Upper lobe of left lung (tissue), 6 donors: ENCODE measurements around the gene SRP68. TPM values are rescaled to one million over a fixed set of nuclear protein-coding genes. Genes with fewer than 3 reads are reported as not detected.
A peak's percentile ranks its signal among the peaks of the same experiment; 100 is the strongest.

Source experiments
- ATAC-seq, 2 donors: fragments of 200-7000 bp; cut with Tn5 transposase; one replicate each; pipeline ENCODE4 v1.9.1; 2022; ENCODE audit warnings: mild to moderate bottlenecking in 2 of 2, moderate library complexity in 2 of 2; ENCODE audit not compliant: low FRiP score in 2 of 2
- DNase-seq, 2 donors: peaks; one replicate each; pipeline ENCODE4 v3.0.0-alpha.2; 2019 to 2020
- H3K27ac ChIP-seq, 4 donors: fragments of 200-600 bp; sonication (generic); one replicate each; pipeline ENCODE4 v1.5.1; 2016 to 2019
- H3K27me3 ChIP-seq, 4 donors: fragments of 200-600 bp; sonication (generic); one replicate each; pipeline ENCODE4 v1.5.1; 2017 to 2019
- H3K36me3 ChIP-seq, 4 donors: fragments of 200-600 bp; sonication (generic); one replicate each; pipeline ENCODE4 v1.5.1; 2016 to 2019
- H3K4me1 ChIP-seq, 4 donors: fragments of 200-600 bp; sonication (generic); one replicate each; pipeline ENCODE4 v1.5.1; 2018 to 2019
- H3K4me3 ChIP-seq, 4 donors: fragments of 200-600 bp; sonication (generic); one replicate each; pipeline ENCODE4 v1.5.1; 2017 to 2019; ENCODE audit warnings: mild to moderate bottlenecking in 2 of 4, moderate library complexity in 1 of 4
- H3K9me3 ChIP-seq, 4 donors: fragments of 200-600 bp; sonication (generic); one replicate each; pipeline ENCODE4 v1.5.1; 2018 to 2019
- EP300 ChIP-seq, 4 donors: sonication (generic); formaldehyde crosslinking; IDR thresholded peaks; one replicate each; pipeline ENCODE4 v1.5.1; 2017; ENCODE audit warnings: antibody characterized with exemption in 4 of 4, control low read depth in 2 of 4
- POLR2A ChIP-seq, 4 donors: fragments of 450-650 bp; IDR thresholded peaks; one replicate each; pipeline ENCODE4 v1.5.1; 2016 to 2017; ENCODE audit warnings: antibody characterized with exemption in 4 of 4, mild to moderate bottlenecking in 2 of 4
- POLR2AphosphoS5 ChIP-seq, 2 donors: sonication (generic); formaldehyde crosslinking; IDR thresholded peaks; one replicate each; pipeline ENCODE4 v1.5.1; 2017; ENCODE audit warnings: antibody characterized with exemption in 2 of 2
- WGBS, 2 donors: methylation state at CpG; one replicate each; pipeline ENCODE4 v1.1.5; 2017 to 2018; 5-methylcytosine and 5-hydroxymethylcytosine counted together
- total RNA-seq, 6 donors: library from RNA; depleted of rRNA in 4 of 6; stranded (reverse); fragments of >200 nt in 4 of 6; gene quantifications; one replicate each; pipeline versions ENCODE4 v1.1.0 to v1.2.1, GENCODE V29; 2016 to 2021
- TF ChIP-seq, protein P1 (sequence below), 6 experiments: fragments of 450-650 bp in 4 of 6; fragments of 200-600 bp in 2 of 6; sonication (generic) in 2 of 6; IDR thresholded peaks; one replicate each; pipeline ENCODE4 v1.5.1; 2016 to 2019; ENCODE audit warnings: antibody characterized with exemption in 6 of 6
- donor health status: DM: no; HTN: no; CAD: no; lungs with moderate emphysema.
- donor health status: DM: no; HTN: yes; CAD: no; lungs with severe emphysema.

Gene SRP68
- total RNA-seq, 6 donors from 2014 or later: 41.8 to 68.2 (median 56.1) TPM

GRCh38 chr17:76076765-76077583 is 4.7 kb upstream of the SRP68 start:
- 5 to 11% methylated on average over 29 to 36 of the region's 82 CpGs for WGBS, 2 donors
- ATAC-seq (no peak), DNase-seq (peak in 1 of 2 donors; percentile 85)
- Histone ChIP-seq H3K27ac (no peak overlapping the region), H3K4me1 (peaks cover 39 to 50% (median 49%) of the 10 kb centered on the region in 4 donors), H3K4me3 (peak overlapping the region in 1 of 4 donors; percentile 8), H3K27me3 (peaks cover 0 to 56% (median 40%) of the 10 kb centered on the region in 4 donors), H3K9me3 (no peaks in the 10 kb centered on the region), H3K36me3 (no peaks in the 10 kb centered on the region)
- TF ChIP-seq, protein P1, sequence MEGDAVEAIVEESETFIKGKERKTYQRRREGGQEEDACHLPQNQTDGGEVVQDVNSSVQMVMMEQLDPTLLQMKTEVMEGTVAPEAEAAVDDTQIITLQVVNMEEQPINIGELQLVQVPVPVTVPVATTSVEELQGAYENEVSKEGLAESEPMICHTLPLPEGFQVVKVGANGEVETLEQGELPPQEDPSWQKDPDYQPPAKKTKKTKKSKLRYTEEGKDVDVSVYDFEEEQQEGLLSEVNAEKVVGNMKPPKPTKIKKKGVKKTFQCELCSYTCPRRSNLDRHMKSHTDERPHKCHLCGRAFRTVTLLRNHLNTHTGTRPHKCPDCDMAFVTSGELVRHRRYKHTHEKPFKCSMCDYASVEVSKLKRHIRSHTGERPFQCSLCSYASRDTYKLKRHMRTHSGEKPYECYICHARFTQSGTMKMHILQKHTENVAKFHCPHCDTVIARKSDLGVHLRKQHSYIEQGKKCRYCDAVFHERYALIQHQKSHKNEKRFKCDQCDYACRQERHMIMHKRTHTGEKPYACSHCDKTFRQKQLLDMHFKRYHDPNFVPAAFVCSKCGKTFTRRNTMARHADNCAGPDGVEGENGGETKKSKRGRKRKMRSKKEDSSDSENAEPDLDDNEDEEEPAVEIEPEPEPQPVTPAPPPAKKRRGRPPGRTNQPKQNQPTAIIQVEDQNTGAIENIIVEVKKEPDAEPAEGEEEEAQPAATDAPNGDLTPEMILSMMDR (IDR thresholded peaks at IDR 0.05): no peak
- no peak for TF ChIP-seq POLR2AphosphoS5 (IDR thresholded peaks at IDR 0.05)
- TF ChIP-seq EP300 (IDR thresholded peaks at IDR 0.05): no peak
- TF ChIP-seq POLR2A (IDR thresholded peaks at IDR 0.05): no peak

DNA sequence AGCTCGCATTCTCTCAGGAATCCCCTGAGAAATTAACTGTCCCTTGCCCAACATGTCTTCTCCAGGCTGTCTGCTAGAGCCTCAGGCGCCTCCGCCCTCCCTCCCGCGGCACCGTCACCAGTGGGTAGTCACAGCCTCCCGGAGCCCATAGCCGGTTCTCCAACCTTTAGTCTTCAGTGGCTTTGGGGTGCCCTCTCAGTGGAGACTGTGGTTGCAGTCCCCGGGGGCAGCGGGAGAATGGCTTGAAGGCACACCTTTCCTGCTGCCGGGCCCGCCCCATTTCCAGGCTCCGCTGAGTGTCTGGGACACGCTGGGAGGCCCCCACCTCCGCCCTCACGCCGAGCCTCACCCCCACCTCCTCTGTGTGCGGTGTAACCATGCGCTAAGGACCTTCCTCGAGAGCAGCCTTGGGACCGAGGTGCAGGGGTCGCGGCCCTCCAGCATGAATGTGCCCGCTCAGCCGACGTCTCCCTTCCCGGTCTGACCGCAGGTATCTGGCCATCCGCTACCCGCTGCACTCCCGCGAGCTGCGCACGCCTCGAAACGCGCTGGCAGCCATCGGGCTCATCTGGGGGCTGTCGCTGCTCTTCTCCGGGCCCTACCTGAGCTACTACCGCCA is 3.9 kb upstream of the SRP68 start:
- DNase-seq (peak in 1 of 2 donors; percentile 75), ATAC-seq (no peak)
- Histone ChIP-seq H3K27me3 (peaks cover 0 to 56% (median 40%) of the 10 kb centered on the region in 4 donors), H3K36me3 (no peaks in the 10 kb centered on the region), H3K4me1 (peaks cover 40 to 56% (median 54%) of the 10 kb centered on the region in 4 donors), H3K4me3 (peak overlapping the region in 1 of 4 donors; percentile 8), H3K27ac (no peak overlapping the region), H3K9me3 (no peaks in the 10 kb centered on the region)
- no peak for TF ChIP-seq EP300 (IDR thresholded peaks at IDR 0.05)
- no peak for TF ChIP-seq POLR2AphosphoS5 (IDR thresholded peaks at IDR 0.05)
- TF ChIP-seq, protein P1 (IDR thresholded peaks at IDR 0.05): no peak
- no peak for TF ChIP-seq POLR2A (IDR thresholded peaks at IDR 0.05)
- WGBS, 2 donors: 2 to 5% methylated on average over 17 to 22 of the region's 41 CpGs

GRCh38 chr17:76075364-76076145 is 3.2 kb upstream of the SRP68 start:
- peaks cover 47 to 63% (median 60%) of the 10 kb centered on the region in 4 donors for H3K4me1 ChIP-seq
- 4 to 7% methylated on average over 42 to 48 of the region's 48 CpGs for WGBS, 2 donors
- H3K27me3 ChIP-seq: peaks cover 0 to 56% (median 40%) of the 10 kb centered on the region in 4 donors
- no peak for ATAC-seq
- no peaks in the 10 kb centered on the region for H3K36me3 ChIP-seq
- no peak overlapping the region for H3K27ac ChIP-seq
- no peak for TF ChIP-seq POLR2A (IDR thresholded peaks at IDR 0.05)
- no peak for TF ChIP-seq EP300 (IDR thresholded peaks at IDR 0.05)
- no peak for TF ChIP-seq POLR2AphosphoS5 (IDR thresholded peaks at IDR 0.05)
- TF ChIP-seq, protein P1 (IDR thresholded peaks at IDR 0.05): no peak
- DNase-seq: peak in 1 of 2 donors; percentile 78
- no peaks in the 10 kb centered on the region for H3K9me3 ChIP-seq
- peak overlapping the region in 1 of 4 donors; percentile 26 for H3K4me3 ChIP-seq

DNA sequence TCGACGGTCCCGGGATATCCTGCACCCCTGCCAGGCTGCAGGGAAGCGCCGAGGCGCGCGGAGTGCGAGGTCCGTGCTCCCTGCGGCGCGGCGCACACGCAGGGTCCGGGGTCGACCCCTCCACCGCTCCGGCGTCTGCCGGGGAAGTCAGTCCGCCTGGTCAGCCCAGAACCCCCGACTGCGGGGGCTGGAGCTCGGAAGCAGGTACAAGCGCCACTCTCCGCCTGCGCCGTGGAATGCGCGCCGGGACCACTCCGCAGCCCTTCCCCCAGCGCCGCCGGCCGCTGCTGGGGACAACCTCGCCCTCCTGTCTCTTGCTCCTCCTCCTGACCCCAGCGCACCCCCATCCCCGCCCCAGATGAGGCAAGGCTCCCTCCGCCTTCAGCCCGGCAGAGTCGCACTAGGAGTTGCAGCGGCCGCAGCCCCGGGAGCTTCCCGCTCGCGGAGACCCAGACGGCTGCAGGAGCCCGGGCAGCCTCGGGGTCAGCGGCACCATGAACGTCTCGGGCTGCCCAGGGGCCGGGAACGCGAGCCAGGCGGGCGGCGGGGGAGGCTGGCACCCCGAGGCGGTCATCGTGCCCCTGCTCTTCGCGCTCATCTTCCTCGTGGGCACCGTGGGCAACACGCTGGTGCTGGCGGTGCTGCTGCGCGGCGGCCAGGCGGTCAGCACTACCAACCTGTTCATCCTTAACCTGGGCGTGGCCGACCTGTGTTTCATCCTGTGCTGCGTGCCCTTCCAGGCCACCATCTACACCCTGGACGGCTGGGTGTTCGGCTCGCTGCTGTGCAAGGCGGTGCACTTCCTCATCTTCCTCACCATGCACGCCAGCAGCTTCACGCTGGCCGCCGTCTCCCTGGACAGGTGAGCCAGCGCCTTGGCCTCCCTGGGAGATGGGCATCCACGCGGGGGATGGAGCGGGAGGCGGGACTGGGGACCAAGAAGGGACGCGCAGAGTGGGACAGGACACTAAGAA is 2.4 kb upstream of the SRP68 start, which contains the start of gene GALR2:
Gene GALR2, plus strand, starts transcription at position 392 of the 974 bp plus-strand sequence. Its CDS starts 103 bp downstream, at position 495.
- WGBS, 2 donors: 2 to 4% methylated on average over 8 to 42 of the region's 92 CpGs
- no peaks in the 10 kb centered on the region for H3K9me3 ChIP-seq
- no peak within 1 kb of the TSS for H3K27ac ChIP-seq
- peak in 1 of 2 donors; percentile 79 for DNase-seq
- ATAC-seq: no peak
- H3K36me3 ChIP-seq: peaks cover 0 to 3% (median 0%) of the 10 kb centered on the region in 4 donors
- H3K4me3 ChIP-seq: peak within 1 kb of the TSS in 3 of 4 donors; percentile 1 to 26 (median 15)
- TF ChIP-seq, protein P1 (IDR thresholded peaks at IDR 0.05): no peak
- TF ChIP-seq EP300 (IDR thresholded peaks at IDR 0.05) (no peak), POLR2AphosphoS5 (IDR thresholded peaks at IDR 0.05) (no peak), POLR2A (IDR thresholded peaks at IDR 0.05) (no peak)
- peaks cover 0 to 54% (median 40%) of the 10 kb centered on the region in 4 donors for H3K27me3 ChIP-seq
- H3K4me1 ChIP-seq: peaks cover 49 to 72% (median 56%) of the 10 kb centered on the region in 4 donors
